ENCODE results near the gene CPT1C.

The CPT1C gene

GRCh38 chr19:49676784-49677230 lies 14.1 kb upstream of the CPT1C start:
- peak overlapping the region; percentile 95 for H3K4me3 ChIP-seq (ENCODE audit: low read length)
- no peaks in the 10 kb centered on the region for H3K27me3 ChIP-seq (ENCODE audit: control insufficient read depth, low read length)
- peaks cover 36% of the 10 kb centered on the region for H3F3A ChIP-seq (ENCODE audit: control insufficient read depth, insufficient read depth)
- TF ChIP-seq EZH2phosphoT487 (IDR thresholded peaks at IDR 0.05; ENCODE audit: borderline replicate concordance, low read length): no peak
- TF ChIP-seq, protein P1, sequence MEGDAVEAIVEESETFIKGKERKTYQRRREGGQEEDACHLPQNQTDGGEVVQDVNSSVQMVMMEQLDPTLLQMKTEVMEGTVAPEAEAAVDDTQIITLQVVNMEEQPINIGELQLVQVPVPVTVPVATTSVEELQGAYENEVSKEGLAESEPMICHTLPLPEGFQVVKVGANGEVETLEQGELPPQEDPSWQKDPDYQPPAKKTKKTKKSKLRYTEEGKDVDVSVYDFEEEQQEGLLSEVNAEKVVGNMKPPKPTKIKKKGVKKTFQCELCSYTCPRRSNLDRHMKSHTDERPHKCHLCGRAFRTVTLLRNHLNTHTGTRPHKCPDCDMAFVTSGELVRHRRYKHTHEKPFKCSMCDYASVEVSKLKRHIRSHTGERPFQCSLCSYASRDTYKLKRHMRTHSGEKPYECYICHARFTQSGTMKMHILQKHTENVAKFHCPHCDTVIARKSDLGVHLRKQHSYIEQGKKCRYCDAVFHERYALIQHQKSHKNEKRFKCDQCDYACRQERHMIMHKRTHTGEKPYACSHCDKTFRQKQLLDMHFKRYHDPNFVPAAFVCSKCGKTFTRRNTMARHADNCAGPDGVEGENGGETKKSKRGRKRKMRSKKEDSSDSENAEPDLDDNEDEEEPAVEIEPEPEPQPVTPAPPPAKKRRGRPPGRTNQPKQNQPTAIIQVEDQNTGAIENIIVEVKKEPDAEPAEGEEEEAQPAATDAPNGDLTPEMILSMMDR (IDR thresholded peaks at IDR 0.05; ENCODE audit: low read depth, low read length, poor library complexity, severe bottlenecking): no peak
- H3K36me3 ChIP-seq (ENCODE audit: control insufficient read depth, low read length): peaks cover 53% of the 10 kb centered on the region
- H3K4me1 ChIP-seq (ENCODE audit: control insufficient read depth, low read length): peaks cover 70% of the 10 kb centered on the region
- H3K4me2 ChIP-seq (ENCODE audit: low read length): peak overlapping the region; percentile 99
- no peaks in the 10 kb centered on the region for H3K9me3 ChIP-seq (ENCODE audit: control insufficient read depth, insufficient read depth, low read length)
- peak overlapping the region; percentile 96 for H3K27ac ChIP-seq (ENCODE audit: low read depth, low read length)
- H4K20me1 ChIP-seq (ENCODE audit: control insufficient read depth, insufficient read depth, low read depth, low read length): peaks cover 21% of the 10 kb centered on the region
- H3K9me2 ChIP-seq (replicated peaks; ENCODE audit: control insufficient read depth, low read length): no peaks in the 10 kb centered on the region
- H3K79me2 ChIP-seq (ENCODE audit: control insufficient read depth, low read length): peaks cover 46% of the 10 kb centered on the region

- peaks cover 52% of the 10 kb centered on the region for H3K79me2 ChIP-seq (ENCODE audit: control insufficient read depth, low read length)
- H3K4me1 ChIP-seq (ENCODE audit: control insufficient read depth, low read length): peaks cover 64% of the 10 kb centered on the region
- H3K4me3 ChIP-seq (ENCODE audit: low read length): peak within 1 kb of the TSS; percentile 95
- no peaks in the 10 kb centered on the region for H3K9me2 ChIP-seq (replicated peaks; ENCODE audit: control insufficient read depth, low read length)
- no peaks in the 10 kb centered on the region for H3K27me3 ChIP-seq (ENCODE audit: control insufficient read depth, low read length)
- H3K9me3 ChIP-seq (ENCODE audit: control insufficient read depth, insufficient read depth, low read length): no peaks in the 10 kb centered on the region
- peak within 1 kb of the TSS; percentile 96 for H3K27ac ChIP-seq (ENCODE audit: low read depth, low read length)
- H3K36me3 ChIP-seq (ENCODE audit: control insufficient read depth, low read length): peaks cover 57% of the 10 kb centered on the region
- peaks cover 23% of the 10 kb centered on the region for H4K20me1 ChIP-seq (ENCODE audit: control insufficient read depth, insufficient read depth, low read depth, low read length)
- TF ChIP-seq, protein P1 (IDR thresholded peaks at IDR 0.05; ENCODE audit: low read depth, low read length, poor library complexity, severe bottlenecking): no peak
- no peak for TF ChIP-seq EZH2phosphoT487 (IDR thresholded peaks at IDR 0.05; ENCODE audit: borderline replicate concordance, low read length)
- peak within 1 kb of the TSS; percentile 99 for H3K4me2 ChIP-seq (ENCODE audit: low read length)
- peaks cover 36% of the 10 kb centered on the region for H3F3A ChIP-seq (ENCODE audit: control insufficient read depth, insufficient read depth)
Observed at GRCh38 chr19:49677231-49677900, 13.6 kb upstream of the CPT1C start, which contains the start of gene PRMT1. PRMT1 (plus strand) TSS chr19:49677271; CDS start chr19:49677281, 10 bp downstream.

DNA sequence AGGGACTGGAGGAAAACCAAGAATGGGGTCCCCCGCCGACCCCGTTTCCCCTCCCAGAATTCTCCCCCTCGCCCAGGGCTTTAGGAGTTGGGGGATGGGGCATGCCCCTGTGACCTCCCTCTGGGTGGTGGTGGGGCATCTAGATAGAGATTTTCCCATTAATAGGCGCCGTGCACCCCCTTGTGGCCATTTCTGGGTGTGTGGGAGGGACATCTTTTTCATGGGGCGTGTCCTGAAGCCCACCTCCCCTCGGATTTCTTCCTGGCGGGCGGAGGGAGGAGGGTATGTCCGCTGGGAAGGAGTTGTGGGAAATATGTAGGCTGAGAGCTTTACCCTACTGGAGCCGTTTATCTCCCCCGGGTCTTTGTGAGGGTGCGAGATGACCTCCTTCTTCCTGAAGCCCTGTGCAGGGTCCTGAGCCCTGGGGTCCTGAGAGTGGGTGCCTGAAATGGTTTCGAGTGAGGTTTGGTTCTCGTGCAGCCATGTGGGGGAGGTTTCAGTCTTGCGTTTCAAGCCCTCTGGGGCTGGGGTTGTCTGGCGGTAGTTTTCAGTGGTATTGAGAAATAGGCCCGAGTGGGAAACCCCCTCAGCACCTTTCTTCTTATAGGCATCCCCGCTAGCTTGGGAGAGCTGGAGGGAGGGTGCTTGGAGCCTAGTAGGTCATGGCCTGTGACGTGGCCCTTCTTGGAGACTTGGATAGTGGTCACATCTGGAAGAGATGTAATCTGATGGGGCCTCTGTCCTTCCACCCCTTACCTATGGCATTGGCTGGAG lies 12.8 kb upstream of the CPT1C start:
- Histone ChIP-seq H4K20me1 (ENCODE audit: control insufficient read depth, insufficient read depth, low read depth, low read length) (peaks cover 23% of the 10 kb centered on the region), H3F3A (ENCODE audit: control insufficient read depth, insufficient read depth) (peaks cover 36% of the 10 kb centered on the region), H3K4me2 (ENCODE audit: low read length) (peak overlapping the region; percentile 99), H3K9me2 (replicated peaks; ENCODE audit: control insufficient read depth, low read length) (no peaks in the 10 kb centered on the region), H3K9me3 (ENCODE audit: control insufficient read depth, insufficient read depth, low read length) (no peaks in the 10 kb centered on the region), H3K27me3 (ENCODE audit: control insufficient read depth, low read length) (no peaks in the 10 kb centered on the region), H3K27ac (ENCODE audit: low read depth, low read length) (peak overlapping the region; percentile 84), H3K36me3 (ENCODE audit: control insufficient read depth, low read length) (peaks cover 61% of the 10 kb centered on the region), H3K4me1 (ENCODE audit: control insufficient read depth, low read length) (peaks cover 57% of the 10 kb centered on the region), H3K79me2 (ENCODE audit: control insufficient read depth, low read length) (peaks cover 55% of the 10 kb centered on the region), H3K4me3 (ENCODE audit: low read length) (peak overlapping the region; percentile 95)
- TF ChIP-seq, protein P1 (IDR thresholded peaks at IDR 0.05; ENCODE audit: low read depth, low read length, poor library complexity, severe bottlenecking): peak; percentile 86
- TF ChIP-seq EZH2phosphoT487 (IDR thresholded peaks at IDR 0.05; ENCODE audit: borderline replicate concordance, low read length): no peak
